CD4-positive, alpha-beta T cell treated with Interleukin-17A for 1 hour (primary cell): ENCODE data around the gene LTBR.

ENCODE experiments used
- DNase-seq: peaks from one replicate; pipeline ENCODE4 v3.0.0-alpha.2; 2020

LTBR gene

DNA sequence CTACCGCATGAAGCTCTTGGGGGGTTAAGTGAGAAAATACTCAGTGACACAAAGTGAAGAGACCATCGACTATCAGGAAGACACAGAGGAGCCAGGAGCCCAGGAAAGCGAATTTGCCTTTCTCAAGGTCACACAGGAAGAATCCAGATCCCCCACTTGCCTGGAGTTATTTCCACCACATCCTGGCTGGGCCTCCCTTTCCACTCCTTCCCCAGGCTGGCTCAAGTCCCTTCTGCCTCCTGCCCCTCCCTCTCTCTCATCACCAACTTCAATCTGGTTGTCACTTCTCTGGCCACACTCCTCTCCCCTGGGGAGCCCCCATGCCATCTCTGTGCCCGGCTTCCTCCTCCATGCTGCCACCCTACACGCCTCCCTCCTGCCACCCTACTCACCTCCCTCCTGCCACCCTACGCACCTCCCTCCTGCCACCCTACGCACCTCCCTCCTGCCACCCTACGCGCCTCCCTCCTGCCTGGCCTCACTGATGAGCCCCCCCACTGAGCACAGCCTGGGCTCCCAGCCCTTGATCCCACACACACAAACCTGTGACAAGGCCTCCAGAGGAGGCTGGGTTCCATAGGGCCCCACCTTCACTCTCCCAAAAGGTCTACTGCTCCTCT is 14.9 kb upstream of the LTBR start:
- DNase-seq = no peak

DNA sequence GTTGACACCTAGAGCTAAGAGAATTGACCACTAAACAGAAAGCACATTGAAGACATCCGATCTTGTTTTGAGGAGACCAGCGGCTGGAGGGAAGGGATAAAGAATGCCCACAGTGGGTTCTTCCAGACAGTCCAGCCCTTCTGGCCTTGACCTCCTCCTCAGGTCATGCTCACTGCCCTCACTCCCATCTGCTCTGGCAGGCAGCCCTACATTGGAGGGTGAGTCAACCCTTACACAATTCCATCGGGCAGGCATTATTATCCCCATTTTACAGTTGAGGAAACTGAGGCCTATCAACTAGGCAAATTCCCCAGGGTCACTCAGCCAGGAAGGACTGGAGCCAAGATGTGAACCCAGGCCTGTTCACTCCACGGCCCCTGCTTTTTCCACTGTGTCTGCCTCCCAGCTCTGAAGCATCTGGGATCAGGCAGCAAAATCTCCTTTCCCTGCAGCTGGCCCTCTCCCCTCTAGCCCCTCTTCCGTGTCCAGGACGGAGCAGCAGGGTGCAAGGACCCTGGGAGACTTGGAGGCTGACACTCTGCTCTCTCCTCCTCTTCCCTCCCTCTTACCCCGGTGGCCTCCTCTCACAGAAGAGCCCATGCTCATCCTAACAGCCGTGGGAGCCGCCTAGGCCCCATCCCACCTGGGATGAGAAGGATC is 13.9 kb upstream of the LTBR start:
- DNase-seq = no peak

GRCh38 chr12:6370576-6370935 is 13.4 kb upstream of the LTBR start:
- DNase-seq = no peak

- DNase-seq = no peak
Observed at GRCh38 chr12:6370994-6371754, 12.8 kb upstream of the LTBR start.

DNA sequence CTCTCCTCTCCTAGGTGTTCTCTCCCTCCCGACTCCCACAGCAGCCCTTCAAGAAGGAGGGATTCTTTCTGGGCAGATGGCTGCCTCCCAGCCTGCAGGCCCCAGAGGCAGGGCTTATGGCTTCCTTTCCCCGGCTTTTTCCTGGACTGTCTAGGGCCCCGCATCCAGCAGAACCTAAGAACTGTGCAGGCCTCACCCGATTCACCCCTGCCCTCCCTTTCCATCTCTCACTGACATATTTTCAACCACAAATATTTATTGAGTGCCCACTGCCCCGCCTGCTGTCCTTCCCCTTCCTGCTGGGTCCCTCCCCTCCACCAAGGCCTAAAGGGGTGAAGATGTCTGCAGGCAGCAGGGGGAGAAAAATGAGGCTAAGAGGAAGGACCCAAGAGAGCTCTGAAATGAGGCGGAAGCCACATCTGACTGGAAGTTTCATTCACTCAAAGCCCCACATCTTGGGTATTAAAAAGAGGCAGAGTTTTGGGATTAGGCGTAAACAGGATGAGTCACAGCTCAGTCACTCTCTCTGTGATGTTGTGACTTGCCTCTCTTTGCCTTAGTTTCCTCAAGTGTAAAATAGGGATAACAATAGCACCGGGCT is 11.5 kb upstream of the LTBR start:
- DNase-seq = no peak

DNA sequence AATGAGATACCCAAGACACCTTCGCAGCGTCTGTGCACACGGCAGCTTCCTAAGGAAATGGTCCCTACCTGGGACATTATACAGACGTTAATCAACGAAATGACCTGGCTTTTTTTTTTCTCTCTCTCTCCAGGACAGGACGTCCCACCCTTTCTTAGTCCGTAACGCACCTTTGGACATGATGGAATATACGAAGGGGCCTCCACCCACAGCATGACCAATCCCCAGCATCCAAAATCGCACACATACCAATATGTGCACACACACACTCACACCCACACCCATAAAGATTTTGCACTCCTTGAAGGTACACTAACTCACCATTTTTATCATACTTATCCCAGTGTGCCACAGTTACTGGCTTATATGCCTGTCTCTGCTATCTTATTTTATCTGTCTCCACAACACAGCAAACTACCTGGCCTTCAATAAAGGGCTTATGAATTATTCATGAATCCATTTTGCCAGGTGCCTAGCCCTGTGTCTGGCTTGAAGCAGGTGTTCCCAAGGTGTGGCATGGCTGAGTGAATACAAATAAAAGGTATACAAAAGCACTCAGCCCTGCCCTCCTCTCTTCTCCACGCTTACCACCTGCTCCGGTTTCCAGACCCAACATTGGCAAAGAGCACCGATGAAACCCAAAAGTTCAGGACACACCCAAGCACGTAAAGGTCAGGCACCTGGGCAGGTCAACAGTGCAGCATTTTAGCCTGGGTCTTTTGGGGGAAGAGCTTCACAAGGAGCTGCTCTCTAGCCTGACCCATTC is 10.8 kb upstream of the LTBR start:
- DNase-seq = no peak

- no peak for DNase-seq
Observed at GRCh38 chr12:6374028-6374785, 9.8 kb upstream of the LTBR start.

GRCh38 chr12:6374786-6375160 is 9.2 kb upstream of the LTBR start:
- DNase-seq = no peak

DNA sequence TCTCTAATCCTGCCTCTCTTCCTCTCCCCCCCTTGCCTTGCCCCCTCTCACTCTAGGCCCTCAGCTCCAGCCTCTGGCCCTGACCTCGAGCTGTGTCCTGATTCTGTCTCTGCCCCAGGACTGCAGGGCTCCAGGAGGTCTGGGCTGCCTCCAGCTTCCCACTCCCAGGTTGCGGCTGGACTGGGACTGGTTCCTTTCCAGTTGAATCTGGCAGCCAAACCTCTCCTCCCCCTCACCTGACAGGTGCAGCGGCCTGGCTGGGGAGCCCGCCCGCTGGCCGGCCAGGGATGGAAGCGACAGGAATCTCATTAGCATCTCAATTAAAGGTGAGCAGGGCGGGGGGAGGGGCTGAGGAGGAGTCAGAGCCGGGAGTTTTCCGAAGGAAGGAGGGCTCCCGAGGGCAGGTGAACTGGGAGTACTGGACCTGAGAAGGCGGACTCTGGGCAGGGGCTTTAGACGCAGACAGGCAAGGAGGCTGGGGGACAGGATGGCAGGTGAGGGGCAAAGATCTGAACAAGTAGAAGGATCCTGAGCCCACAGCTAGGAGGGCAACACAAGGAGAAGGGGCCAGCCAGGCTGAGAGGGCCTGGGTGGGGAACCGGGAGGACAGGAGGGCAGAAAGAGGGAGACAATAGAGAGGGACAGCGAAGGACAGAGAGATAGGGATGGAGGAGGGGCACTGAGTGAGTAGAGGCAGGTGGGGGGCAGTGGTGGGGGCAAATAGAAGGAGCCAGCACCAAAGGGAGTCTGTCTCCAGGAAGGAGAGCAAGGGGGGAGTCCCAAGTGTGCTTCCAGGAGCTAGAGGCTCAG is 8.5 kb upstream of the LTBR start, which contains the start of gene SCNN1A:
Gene SCNN1A, minus strand, starts transcription at position 295 of the 810 bp plus-strand sequence. CDS start 780 bp downstream, outside the sequence.
- no peak for DNase-seq

GRCh38 chr12:6376079-6376869 is 7.7 kb upstream of the LTBR start:
- peak; percentile 9 for DNase-seq

- DNase-seq = peak; percentile 13
Observed at GRCh38 chr12:6376870-6377666, 6.9 kb upstream of the LTBR start.

GRCh38 chr12:6377667-6377994 is 6.3 kb upstream of the LTBR start:
- DNase-seq = no peak

DNA sequence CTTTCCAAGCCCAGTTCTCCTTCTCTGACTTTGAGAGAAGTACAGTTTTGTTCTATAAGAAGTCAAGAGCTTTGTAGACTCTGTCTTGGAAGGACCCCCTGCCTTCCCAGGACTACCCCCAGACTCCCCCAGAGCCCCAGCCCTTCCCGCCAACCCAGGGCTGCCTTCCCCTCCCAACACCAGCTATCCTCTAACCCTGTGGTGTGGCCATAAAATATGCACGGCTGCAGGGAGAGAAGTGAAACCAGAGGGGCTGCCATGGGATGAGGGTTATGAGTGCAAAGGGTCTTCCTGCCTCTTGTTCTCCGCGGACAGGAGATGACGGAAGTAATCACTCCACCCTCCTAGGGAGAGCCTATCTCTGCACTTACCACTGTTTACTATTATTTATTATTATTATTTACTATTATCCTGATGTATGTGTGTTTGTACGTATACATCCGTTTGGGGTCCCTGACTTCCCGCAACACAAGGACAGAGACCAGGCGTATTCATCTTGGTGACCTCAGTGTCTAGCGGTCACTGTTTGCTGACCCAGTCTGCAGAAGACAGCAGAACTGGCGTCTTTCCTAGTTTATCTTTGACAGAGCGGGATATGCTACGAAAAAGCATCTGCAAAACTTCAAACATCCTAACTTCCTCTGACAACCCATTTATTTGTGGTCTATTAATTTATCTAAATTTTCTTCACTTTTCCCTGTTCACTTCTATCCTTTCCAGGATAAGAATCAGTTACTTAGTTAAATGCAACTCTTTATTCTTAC is 5.1 kb upstream of the LTBR start:
- DNase-seq = no peak

- DNase-seq = no peak
Observed at GRCh38 chr12:6380141-6381121, 3.5 kb upstream of the LTBR start.

DNA sequence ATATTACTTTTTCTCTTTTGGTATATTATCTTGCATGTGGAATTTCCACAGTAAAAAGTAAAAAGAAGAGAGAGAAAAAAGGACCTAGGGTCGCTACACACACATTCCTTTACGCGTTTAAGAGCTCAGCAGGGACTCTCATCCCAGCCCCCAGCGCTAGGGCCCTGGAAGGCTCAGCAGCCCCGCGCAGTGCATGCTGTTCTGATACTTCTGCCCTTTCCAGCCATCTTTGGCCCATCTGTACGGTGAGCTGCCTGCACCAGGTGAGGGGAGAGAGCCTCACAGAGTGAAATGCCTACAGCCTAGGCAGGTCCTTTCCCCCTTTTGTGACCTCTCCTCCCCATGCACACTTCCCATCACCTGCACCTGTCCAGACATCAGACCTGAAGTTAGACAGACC is 1.6 kb upstream of the LTBR start:
- DNase-seq = no peak

- DNase-seq = no peak
Observed at GRCh38 chr12:6382982-6383381, 980 bp upstream of the LTBR start.
